PC-9 (cell line): ENCODE measurements around the gene IRGC. TPM values are rescaled to one million over a fixed set of nuclear protein-coding genes. Genes with fewer than 3 reads are reported as not detected.
"Not testable (repeated sequence)": the region's sequence is repeated elsewhere in the genome, so short reads cannot be mapped to it uniquely, and the experiment has no call there.

Experiments
- BruUV-seq: library from RNA; stranded (reverse); fragments of 400-500 nt; replicated peaks from 2 replicates; lab custom pipeline; 2021; lab: Mats Ljungman, UMichigan
- CTCF ChIA-PET: fragments of 300-600 bp; sonication (Branson Sonifier 250); formaldehyde crosslinking; loops from one replicate; lab custom pipeline; 2022; ENCODE audit warnings: antibody characterized with exemption; lab: Charles Lee
- POLR2A ChIA-PET: fragments of 300-600 bp; sonication (Branson Sonifier 250); formaldehyde crosslinking; loops from one replicate; lab custom pipeline; 2022; ENCODE audit warnings: antibody characterized with exemption; ENCODE audit not compliant: unreplicated experiment; lab: Charles Lee
- DNase-seq, 2 experiments: peaks; one replicate each; pipeline versions ENCODE4 v3.0.0 to v3.0.0-alpha.2; 2015 to 2022; ENCODE audit warnings: mixed read lengths in 1 of 2
- H2AFZ ChIP-seq: fragments of 200-600 bp; sonication (generic); 2 replicates; pipeline ENCODE4 v1.8.1; 2017; ENCODE audit warnings: antibody characterized with exemption
- H3F3A ChIP-seq: fragments of 200-600 bp; sonication (generic); 2 replicates; pipeline ENCODE4 v1.8.1; 2017; ENCODE audit warnings: antibody characterized with exemption, mild to moderate bottlenecking, low read depth; ENCODE audit not compliant: insufficient read depth
- H3K27ac ChIP-seq: fragments of 200-600 bp; sonication (generic); 2 replicates; pipeline ENCODE4 v1.6.1; 2016; ENCODE audit warnings: mixed run types
- H3K27me3 ChIP-seq: fragments of 200-600 bp; sonication (generic); 2 replicates; pipeline ENCODE4 v1.6.1; 2016; ENCODE audit warnings: low read depth, mixed run types; ENCODE audit not compliant: insufficient read depth
- H3K36me3 ChIP-seq: fragments of 200-600 bp; sonication (generic); 2 replicates; pipeline ENCODE4 v1.6.1; 2016; ENCODE audit warnings: low read depth, mixed run types
- H3K4me1 ChIP-seq: fragments of 200-600 bp; sonication (generic); replicated peaks from 2 replicates; pipeline ENCODE4 v1.6.1; 2016; ENCODE audit warnings: mixed run types; ENCODE audit not compliant: insufficient read depth
- H3K4me2 ChIP-seq: fragments of 200-600 bp; sonication (generic); 2 replicates; pipeline ENCODE4 v1.6.1; 2017; ENCODE audit warnings: mixed run types
- H3K4me3 ChIP-seq: fragments of 200-600 bp; sonication (generic); 2 replicates; pipeline ENCODE4 v1.6.1; 2016; ENCODE audit warnings: mixed run types
- H3K79me2 ChIP-seq: fragments of 200-600 bp; sonication (generic); 2 replicates; pipeline ENCODE4 v1.6.1; 2017; ENCODE audit warnings: low read depth, mixed run types
- H3K9me2 ChIP-seq: fragments of 200-600 bp; sonication (generic); 2 replicates; pipeline ENCODE4 v1.8.1; 2017; ENCODE audit warnings: mild to moderate bottlenecking; ENCODE audit not compliant: insufficient read depth
- H3K9me3 ChIP-seq: fragments of 200-600 bp; sonication (generic); 2 replicates; pipeline ENCODE4 v1.8.1; 2016; ENCODE audit warnings: low read depth; ENCODE audit not compliant: insufficient read depth
- H4K20me1 ChIP-seq: fragments of 200-600 bp; sonication (generic); 2 replicates; pipeline ENCODE4 v1.8.1; 2017; ENCODE audit not compliant: insufficient read depth
- EZH2 ChIP-seq: fragments of 200-600 bp; sonication (generic); IDR thresholded peaks from 2 replicates; pipeline ENCODE4 v1.8.0; 2017; ENCODE audit warnings: antibody characterized with exemption, low read depth
- intact Hi-C: fragments of 100-400 bp; cut with micrococcal nuclease; formaldehyde crosslinking; loops from one replicate; pipeline ENCODE4 v1.10.0; 2022; ENCODE audit not compliant: unreplicated experiment
- total RNA-seq: library from RNA; stranded (reverse); gene quantifications from 2 replicates; pipeline ENCODE4 v1.2.3, GENCODE V29; 2021
- TF ChIP-seq, protein P1 (sequence below): fragments of 200-600 bp; sonication (generic); conservative IDR thresholded peaks from 2 replicates; pipeline ENCODE4 v1.6.1; 2017; ENCODE audit warnings: mixed run types, antibody characterized with exemption, mild to moderate bottlenecking, moderate library complexity

Gene IRGC
- total RNA-seq, 1 experiment from 2014 or later: not detected

DNA sequence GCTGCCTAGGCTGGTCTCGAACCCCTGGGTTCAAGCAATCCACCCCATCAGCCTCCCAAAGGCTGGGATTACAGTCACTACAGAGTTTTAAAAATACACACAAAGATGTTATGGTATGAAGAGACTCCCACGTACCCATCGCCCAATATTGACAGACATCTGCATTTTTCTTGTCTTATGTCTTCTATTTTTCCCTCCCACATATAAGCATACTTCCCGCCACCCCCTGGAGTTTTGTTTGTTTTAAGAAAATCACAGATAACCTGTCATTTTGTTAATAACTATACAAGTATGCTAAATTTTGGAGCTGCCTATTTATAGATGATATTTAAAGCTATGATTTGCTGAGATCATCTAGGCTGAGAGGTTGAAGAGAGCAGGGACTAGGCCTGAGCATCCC, 45.1 kb downstream of the IRGC start:
- no peak overlapping the region for H3K27ac ChIP-seq
- CTCF ChIA-PET: no interaction called here
- H3K4me2 ChIP-seq: no peak overlapping the region

GRCh38 chr19:43762814-43763213, 46.9 kb downstream of the IRGC start:
- DNase-seq: no peak
- Histone ChIP-seq H3K27me3 (no peaks in the 10 kb centered on the region), H3K36me3 (peaks cover 4% of the 10 kb centered on the region; the same call in 1 of the 2 replicates), H3K4me3 (no peak overlapping the region), H2AFZ (no peak overlapping the region), H3K27ac (peak overlapping the region; percentile 47; the same call in 1 of the 2 replicates), H3K9me3 (no peaks in the 10 kb centered on the region), H4K20me1 (no peaks in the 10 kb centered on the region), H3K4me2 (no peak overlapping the region), H3K9me2 (no peaks in the 10 kb centered on the region), H3K79me2 (peaks cover 5% of the 10 kb centered on the region; the same call in 1 of the 2 replicates), H3K4me1 (peaks cover 59% of the 10 kb centered on the region), H3F3A (peaks cover 56% of the 10 kb centered on the region)
- intact Hi-C loops: no loop called here
- CTCF ChIA-PET: interaction anchor here (0.7 kb wide), 1 partner anchor 812 kb away, joined by 3 read pairs; no protein-coding TSS in a partner anchor
- TF ChIP-seq, protein P1, sequence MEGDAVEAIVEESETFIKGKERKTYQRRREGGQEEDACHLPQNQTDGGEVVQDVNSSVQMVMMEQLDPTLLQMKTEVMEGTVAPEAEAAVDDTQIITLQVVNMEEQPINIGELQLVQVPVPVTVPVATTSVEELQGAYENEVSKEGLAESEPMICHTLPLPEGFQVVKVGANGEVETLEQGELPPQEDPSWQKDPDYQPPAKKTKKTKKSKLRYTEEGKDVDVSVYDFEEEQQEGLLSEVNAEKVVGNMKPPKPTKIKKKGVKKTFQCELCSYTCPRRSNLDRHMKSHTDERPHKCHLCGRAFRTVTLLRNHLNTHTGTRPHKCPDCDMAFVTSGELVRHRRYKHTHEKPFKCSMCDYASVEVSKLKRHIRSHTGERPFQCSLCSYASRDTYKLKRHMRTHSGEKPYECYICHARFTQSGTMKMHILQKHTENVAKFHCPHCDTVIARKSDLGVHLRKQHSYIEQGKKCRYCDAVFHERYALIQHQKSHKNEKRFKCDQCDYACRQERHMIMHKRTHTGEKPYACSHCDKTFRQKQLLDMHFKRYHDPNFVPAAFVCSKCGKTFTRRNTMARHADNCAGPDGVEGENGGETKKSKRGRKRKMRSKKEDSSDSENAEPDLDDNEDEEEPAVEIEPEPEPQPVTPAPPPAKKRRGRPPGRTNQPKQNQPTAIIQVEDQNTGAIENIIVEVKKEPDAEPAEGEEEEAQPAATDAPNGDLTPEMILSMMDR: no peak
- TF ChIP-seq EZH2: no peak
- no TSS peak for BruUV-seq
- POLR2A ChIA-PET: interaction anchor here (0.9 kb wide), 1 partner anchor 94 kb away, joined by 7 read pairs; no protein-coding TSS in a partner anchor

More for the DNA sequence above, 45.1 kb downstream of the IRGC start:
- DNase-seq: no peak
- Histone ChIP-seq H3K9me2 (no peaks in the 10 kb centered on the region), H3K4me3 (no peak overlapping the region), H3F3A (peaks cover 56% of the 10 kb centered on the region), H3K4me1 (peaks cover 66% of the 10 kb centered on the region), H3K27me3 (no peaks in the 10 kb centered on the region), H3K9me3 (no peaks in the 10 kb centered on the region), H3K36me3 (no peaks in the 10 kb centered on the region), H2AFZ (no peak overlapping the region), H4K20me1 (no peaks in the 10 kb centered on the region), H3K79me2 (peaks cover 11% of the 10 kb centered on the region; the same call in 1 of the 2 replicates)
- POLR2A ChIA-PET: no interaction called here
- no peak for TF ChIP-seq EZH2
- TF ChIP-seq, protein P1: no peak
- no TSS peak for BruUV-seq
- intact Hi-C loops: no loop called here

GRCh38 chr19:43763473-43763939, 47.6 kb downstream of the IRGC start:
- H3K27ac ChIP-seq: peak overlapping the region; percentile 47
- BruUV-seq: no TSS peak
- H2AFZ ChIP-seq: no peak overlapping the region
- no peak overlapping the region for H3K4me3 ChIP-seq
- H3K36me3 ChIP-seq: peaks cover 4% of the 10 kb centered on the region; the same call in 1 of the 2 replicates
- H3K79me2 ChIP-seq: no peaks in the 10 kb centered on the region
- no peaks in the 10 kb centered on the region for H4K20me1 ChIP-seq
- no peak for DNase-seq
- ChIA-PET POLR2A (interaction anchor here (0.9 kb wide), 1 partner anchor 95 kb away, joined by 7 read pairs; no protein-coding TSS in a partner anchor), CTCF (no interaction called here)
- H3K4me2 ChIP-seq: no peak overlapping the region
- TF ChIP-seq, protein P1: no peak
- no peak for TF ChIP-seq EZH2
- intact Hi-C loops: no loop called here
- H3K4me1 ChIP-seq: peaks cover 52% of the 10 kb centered on the region
- peaks cover 56% of the 10 kb centered on the region for H3F3A ChIP-seq
- no peaks in the 10 kb centered on the region for H3K9me2 ChIP-seq
- H3K9me3 ChIP-seq: no peaks in the 10 kb centered on the region
- no peaks in the 10 kb centered on the region for H3K27me3 ChIP-seq

- H3K9me3 ChIP-seq, H4K20me1 ChIP-seq, H3K27me3 ChIP-seq, H3K36me3 ChIP-seq, H2AFZ ChIP-seq, DNase-seq, H3K79me2 ChIP-seq, H3K9me2 ChIP-seq: not testable (repeated sequence)
- ChIA-PET CTCF (interaction anchor here (0.6 to 1.3 kb wide), 3 partner anchors 12 to 96 kb away, joined by 3 to 4 read pairs (median 3); no protein-coding TSS in a partner anchor), POLR2A (interaction anchor here (0.5 to 0.9 kb wide), 7 partner anchors 9 to 170 kb away, joined by 3 to 7 read pairs (median 5); partner anchors contain the start of gene SMG9)
- H3K4me3 ChIP-seq: peak overlapping the region; percentile 6; the same call in 1 of the 2 replicates
- peak overlapping the region; percentile 88 for H3K27ac ChIP-seq
- peaks cover 61% of the 10 kb centered on the region for H3F3A ChIP-seq
- peaks cover 42% of the 10 kb centered on the region for H3K4me1 ChIP-seq
- H3K4me2 ChIP-seq: peak overlapping the region; percentile 56
- TSS peak; percentile 24 for BruUV-seq
- intact Hi-C loops: loop anchor here (1.0 to 2.0 kb wide), 2 partner anchors 13 to 20 kb away; no protein-coding TSS in a partner anchor
Measured at GRCh38 chr19:43764684-43765083, 48.8 kb downstream of the IRGC start.
